HCT116 (cell line): ENCODE results near the gene PTPRC. TPM values are rescaled to one million over a fixed set of nuclear protein-coding genes. Genes with fewer than 3 reads are reported as not detected.

Experiments
- ATAC-seq: fragments of 200-7000 bp; cut with Tn5 transposase; 2 replicates; pipeline ENCODE4 v1.9.1; 2020; ENCODE audit warnings: mild to moderate bottlenecking, moderate library complexity
- BruUV-seq: library from RNA; stranded (reverse); fragments of 400-500 nt; replicated peaks from 2 replicates; lab custom pipeline; 2021; lab: Mats Ljungman, UMichigan
- CTCF ChIA-PET: fragments of 300-600 bp; sonication (Branson Sonifier 250); formaldehyde crosslinking; loops from one replicate; lab custom pipeline; 2021; ENCODE audit warnings: antibody characterized with exemption; lab: Charles Lee
- POLR2A ChIA-PET: fragments of 300-600, 350-600 bp; sonication (Branson Sonifier 250); formaldehyde crosslinking; loops from one replicate; lab custom pipeline; 2021; ENCODE audit warnings: antibody characterized with exemption; lab: Charles Lee
- RAD21 ChIA-PET, 2 experiments: fragments of 300-600 bp; sonication (Branson Sonifier 250); formaldehyde crosslinking; loops; one replicate each; lab custom pipeline; 2023; ENCODE audit warnings: low total read pairs in 2 of 2; ENCODE audit not compliant: uncharacterized antibody in 2 of 2, unreplicated experiment in 2 of 2, low non-redundant PET in 1 of 2; lab: Charles Lee
- DNase-seq: peaks from one replicate; pipeline ENCODE4 v3.0.0-alpha.2; 2010; ENCODE audit warnings: low read depth, low spot score
- H2AFZ ChIP-seq: fragments of 200-600 bp; shearing (Covaris generic), sonication (generic); 2 replicates; pipeline ENCODE4 v1.6.1; 2017; ENCODE audit warnings: low read depth, mixed run types, mixed read lengths, antibody characterized with exemption, low read length; ENCODE audit not compliant: poor library complexity, severe bottlenecking
- H3K27ac ChIP-seq: 2 replicates; pipeline ENCODE4 v1.5.1; 2012; ENCODE audit warnings: low read depth, low read length
- H3K27me3 ChIP-seq: fragments of 200-600 bp; sonication (generic); 2 replicates; pipeline ENCODE4 v1.6.1; 2016; ENCODE audit warnings: mixed run types, low read length, mixed read lengths; ENCODE audit not compliant: insufficient read depth
- H3K36me3 ChIP-seq, 2 experiments: fragments of 200-500 bp in 1 of 2; fragments of 200-600 bp in 1 of 2; sonication (Bioruptor generic) in 1 of 2; sonication (generic) in 1 of 2; 2 replicates each; pipeline versions ENCODE4 v1.5.1 to v1.6.1; 2014 to 2016; ENCODE audit warnings: low read length in 2 of 2, inconsistent platforms in 1 of 2, mixed read lengths in 1 of 2, mixed run types in 1 of 2; ENCODE audit not compliant: insufficient read depth in 2 of 2, control insufficient read depth in 1 of 2
- H3K4me1 ChIP-seq, 2 experiments: fragments of 200-600 bp in 1 of 2; sonication (generic) in 1 of 2; 2 replicates each; pipeline versions ENCODE4 v1.5.1 to v1.6.1; 2012 to 2017; ENCODE audit warnings: low read length in 2 of 2, inconsistent platforms in 1 of 2, mild to moderate bottlenecking in 1 of 2, mixed read lengths in 1 of 2, mixed run types in 1 of 2, moderate library complexity in 1 of 2; ENCODE audit not compliant: insufficient read depth in 2 of 2, control insufficient read depth in 1 of 2
- H3K4me2 ChIP-seq: fragments of 200-600 bp; sonication (generic); 2 replicates; pipeline ENCODE4 v1.6.1; 2017; ENCODE audit warnings: mixed run types, low read length, mixed read lengths
- H3K4me3 ChIP-seq, 2 experiments: fragments of 200-600 bp in 1 of 2; sonication (generic) in 1 of 2; replicated peaks in 1 of 2; 2 replicates each; pipeline ENCODE4 v1.5.1; 2011 to 2016; ENCODE audit warnings: low read length in 2 of 2, control low read depth in 1 of 2, low read depth in 1 of 2, mild to moderate bottlenecking in 1 of 2, mixed read lengths in 1 of 2, mixed run types in 1 of 2
- H3K79me2 ChIP-seq: fragments of 200-600 bp; sonication (generic); 2 replicates; pipeline ENCODE4 v1.6.1; 2017; ENCODE audit warnings: mild to moderate bottlenecking, mixed run types, low read length, moderate library complexity, mixed read lengths; ENCODE audit not compliant: insufficient read depth
- H3K9ac ChIP-seq: fragments of 200-600 bp; sonication (generic); 2 replicates; pipeline ENCODE4 v1.6.1; 2016; ENCODE audit warnings: low read length, mixed read lengths
- H3K9me2 ChIP-seq: fragments of 200-600 bp; sonication (generic), shearing (Covaris generic); 2 replicates; pipeline ENCODE4 v1.6.1; 2017; ENCODE audit warnings: mixed run types, mild to moderate bottlenecking, moderate library complexity; ENCODE audit not compliant: insufficient read depth
- H3K9me3 ChIP-seq, 2 experiments: fragments of 200-500 bp in 1 of 2; fragments of 200-600 bp in 1 of 2; sonication (Bioruptor generic) in 1 of 2; sonication (generic) in 1 of 2; 2 replicates each; pipeline ENCODE4 v1.6.1; 2014 to 2017; ENCODE audit warnings: low read length in 2 of 2, mixed read lengths in 2 of 2, inconsistent platforms in 1 of 2, low read depth in 1 of 2, mild to moderate bottlenecking in 1 of 2, mixed run types in 1 of 2, moderate library complexity in 1 of 2; ENCODE audit not compliant: control insufficient read depth in 1 of 2, insufficient read depth in 1 of 2
- H4K20me1 ChIP-seq: fragments of 200-600 bp; sonication (generic), shearing (Covaris generic); 2 replicates; pipeline ENCODE4 v1.6.1; 2017; ENCODE audit warnings: mixed run types, mild to moderate bottlenecking, moderate library complexity; ENCODE audit not compliant: insufficient read depth
- CTCF ChIP-seq, 3 experiments: fragments of 200-600 bp in 1 of 3; sonication (generic) in 1 of 3; IDR thresholded peaks in 2 of 3; conservative IDR thresholded peaks in 1 of 3; 2 replicates each; pipeline ENCODE4 v1.5.1; 2012 to 2017; ENCODE audit warnings: low read depth in 2 of 3, low read length in 2 of 3, antibody characterized with exemption in 1 of 3, borderline replicate concordance in 1 of 3, control low read depth in 1 of 3, mild to moderate bottlenecking in 1 of 3, mixed read lengths in 1 of 3, mixed run types in 1 of 3, moderate library complexity in 1 of 3; ENCODE audit not compliant: insufficient read depth in 1 of 3
- EGR1 ChIP-seq: IDR thresholded peaks from 2 replicates; pipeline ENCODE4 v1.6.1; 2012; ENCODE audit warnings: low read depth
- EZH2phosphoT487 ChIP-seq: fragments of 200-600 bp; IDR thresholded peaks from 2 replicates; pipeline ENCODE4 v1.6.1; 2018; ENCODE audit warnings: antibody characterized with exemption, borderline replicate concordance
- POLR2AphosphoS5 ChIP-seq: IDR thresholded peaks from 2 replicates; pipeline ENCODE4 v1.6.1; 2011; ENCODE audit warnings: mild to moderate bottlenecking, low read depth, low read length, moderate library complexity
- SP1 ChIP-seq: IDR thresholded peaks from 2 replicates; pipeline ENCODE4 v1.6.1; 2012; ENCODE audit warnings: low read depth
- SRF ChIP-seq: IDR thresholded peaks from 2 replicates; pipeline ENCODE4 v1.6.1; 2012; ENCODE audit warnings: low read depth
- TCF7L2 ChIP-seq: IDR thresholded peaks from 2 replicates; pipeline ENCODE4 v1.7.0; 2011; ENCODE audit warnings: borderline replicate concordance, inconsistent platforms; ENCODE audit not compliant: insufficient read depth, insufficient read length; ENCODE audit errors: extremely low read depth
- YY1 ChIP-seq: IDR thresholded peaks from 2 replicates; pipeline ENCODE4 v1.6.1; 2011; ENCODE audit warnings: low read length, low read depth, moderate library complexity, mild to moderate bottlenecking; ENCODE audit not compliant: insufficient replicate concordance; ENCODE audit errors: extremely low read depth
- ZFX ChIP-seq: fragments of 450-650 bp; IDR thresholded peaks from 2 replicates; pipeline ENCODE4 v1.6.1; 2017
- ZNF274 ChIP-seq: fragments of 200-500 bp; sonication (Bioruptor generic); IDR thresholded peaks from 2 replicates; pipeline ENCODE4 v1.6.1; 2014; ENCODE audit warnings: mild to moderate bottlenecking, low read depth, low read length, inconsistent platforms
- intact Hi-C: fragments of 100-400 bp; cut with micrococcal nuclease; formaldehyde crosslinking; loops from 2 replicates; pipeline ENCODE4 v1.10.0; 2022
- total RNA-seq: library from RNA; stranded (reverse); gene quantifications from one replicate; pipeline ENCODE4 v1.2.1, GENCODE V29; 2021; ENCODE audit not compliant: unreplicated experiment
- TF ChIP-seq, protein P1 (sequence below): IDR thresholded peaks from 2 replicates; pipeline ENCODE4 v1.6.1; 2011; ENCODE audit warnings: mild to moderate bottlenecking, low read length, moderate library complexity; ENCODE audit not compliant: insufficient replicate concordance; ENCODE audit errors: extremely low read depth

The PTPRC gene
- total RNA-seq, 1 experiment from 2014 or later, result 1.2 TPM

GRCh38 chr1:198598796-198599321 lies 40.0 kb upstream of the PTPRC start:
- Histone ChIP-seq H3K9ac (no peak overlapping the region), H3K36me3 (no peaks in the 10 kb centered on the region), H3K27ac (no peak overlapping the region), H3K4me2 (no peak overlapping the region), H2AFZ (no peak overlapping the region), H3K9me2 (no peaks in the 10 kb centered on the region), H3K79me2 (no peaks in the 10 kb centered on the region)
- ATAC-seq, result no peak
- POLR2A ChIA-PET, result no interaction called here
- TF ChIP-seq SP1 (no peak), EZH2phosphoT487 (no peak), POLR2AphosphoS5 (no peak), YY1 (no peak), SRF (no peak), CTCF (IDR thresholded peaks at IDR 0.05 in 2 of 3, conservative IDR thresholded peaks at IDR 0.05 in 1 of 3; ENCODE audit: borderline replicate concordance in 1 of 3, insufficient read depth in 1 of 3, low read depth in 2 of 3, low read length in 2 of 3) (no peak), ZFX (no peak), EGR1 (no peak), ZNF274 (no peak), TCF7L2 (no peak)
- TF ChIP-seq, protein P1, sequence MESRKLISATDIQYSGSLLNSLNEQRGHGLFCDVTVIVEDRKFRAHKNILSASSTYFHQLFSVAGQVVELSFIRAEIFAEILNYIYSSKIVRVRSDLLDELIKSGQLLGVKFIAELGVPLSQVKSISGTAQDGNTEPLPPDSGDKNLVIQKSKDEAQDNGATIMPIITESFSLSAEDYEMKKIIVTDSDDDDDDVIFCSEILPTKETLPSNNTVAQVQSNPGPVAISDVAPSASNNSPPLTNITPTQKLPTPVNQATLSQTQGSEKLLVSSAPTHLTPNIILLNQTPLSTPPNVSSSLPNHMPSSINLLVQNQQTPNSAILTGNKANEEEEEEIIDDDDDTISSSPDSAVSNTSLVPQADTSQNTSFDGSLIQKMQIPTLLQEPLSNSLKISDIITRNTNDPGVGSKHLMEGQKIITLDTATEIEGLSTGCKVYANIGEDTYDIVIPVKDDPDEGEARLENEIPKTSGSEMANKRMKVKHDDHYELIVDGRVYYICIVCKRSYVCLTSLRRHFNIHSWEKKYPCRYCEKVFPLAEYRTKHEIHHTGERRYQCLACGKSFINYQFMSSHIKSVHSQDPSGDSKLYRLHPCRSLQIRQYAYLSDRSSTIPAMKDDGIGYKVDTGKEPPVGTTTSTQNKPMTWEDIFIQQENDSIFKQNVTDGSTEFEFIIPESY, result no peak
- TF ChIP-seq, all 23 proteins: peak for 0
- H3K9me3 ChIP-seq, result no peaks in the 10 kb centered on the region
- ChIA-PET RAD21 (no interaction called here), CTCF (no interaction called here)
- H3K27me3 ChIP-seq, result no peaks in the 10 kb centered on the region
- BruUV-seq, result no TSS peak
- no peak overlapping the region for H3K4me3 ChIP-seq
- no peaks in the 10 kb centered on the region for H4K20me1 ChIP-seq
- intact Hi-C loops, result no loop called here
- DNase-seq, result no peak
- H3K4me1 ChIP-seq, result no peaks in the 10 kb centered on the region
